ENCODE measurements around the gene SLC9A9.

Gene SLC9A9

DNA sequence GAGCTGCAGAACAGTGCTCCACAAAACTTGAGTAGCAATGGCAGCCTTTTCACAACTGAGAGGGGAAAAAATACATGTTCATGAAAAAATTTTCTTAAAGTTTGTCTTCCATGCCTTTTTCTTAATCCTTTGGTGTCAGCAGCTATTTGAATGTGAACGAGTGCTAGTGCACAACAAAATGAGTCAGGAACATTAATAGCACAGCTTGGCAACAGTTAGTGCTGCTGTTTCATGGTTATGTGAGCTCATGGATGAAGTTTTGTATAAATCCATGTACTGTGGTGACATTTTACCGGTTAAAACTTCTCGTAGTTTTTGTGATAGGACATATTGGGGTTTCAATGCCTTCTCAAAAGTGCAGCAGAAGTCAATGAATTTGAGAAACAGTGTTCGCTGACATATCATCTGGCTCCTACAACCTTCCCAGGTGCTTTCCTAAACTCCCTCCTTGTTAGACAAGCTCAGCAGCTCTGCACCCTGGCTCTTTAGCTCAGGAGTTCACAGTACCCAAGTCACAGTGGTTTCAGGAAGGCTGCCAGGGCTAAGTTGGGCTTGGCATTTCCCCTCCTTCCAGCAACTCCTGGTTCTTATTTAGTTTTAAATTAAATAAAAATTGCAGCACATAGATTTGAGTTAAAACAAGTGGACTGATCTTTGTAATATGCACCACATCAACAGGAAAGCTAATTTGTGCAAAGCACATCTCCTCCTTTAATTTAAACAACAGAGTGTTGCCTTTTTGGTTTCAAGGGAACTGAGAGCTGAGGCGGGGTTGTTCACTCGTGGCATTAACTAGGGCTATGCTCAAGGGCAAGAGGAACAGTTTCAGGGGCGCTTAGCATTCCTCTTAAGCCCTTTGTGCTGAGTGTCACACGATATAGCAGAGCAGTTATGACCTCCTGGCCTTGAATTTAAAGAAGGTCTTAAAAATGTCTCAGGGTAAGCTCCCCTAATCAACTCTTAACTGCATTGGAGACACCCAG lies 365.9 kb downstream of the SLC9A9 start:
- Histone ChIP-seq H2AFZ (ENCODE audit: low read length) (no peak overlapping the region), H3K27me3 (replicated peaks; ENCODE audit: insufficient read depth, low read length) (no peaks in the 10 kb centered on the region), H4K20me1 (ENCODE audit: insufficient read depth, low read length) (no peaks in the 10 kb centered on the region), H3F3A (ENCODE audit: insufficient read depth, low read length) (no peaks in the 10 kb centered on the region), H3K27ac (ENCODE audit: low read length) (no peak overlapping the region), H3K79me2 (ENCODE audit: low read length) (no peaks in the 10 kb centered on the region), H3K36me3 (replicated peaks; ENCODE audit: insufficient read depth, low read length) (no peaks in the 10 kb centered on the region), H3K9ac (ENCODE audit: low read length) (no peak overlapping the region), H3K4me2 (ENCODE audit: low read depth, low read length) (no peak overlapping the region), H3K4me3 (ENCODE audit: low read length) (no peak overlapping the region), H3K9me2 (replicated peaks; ENCODE audit: insufficient read depth, low read length) (no peaks in the 10 kb centered on the region), H3K9me3 (replicated peaks; ENCODE audit: insufficient read depth, low read length) (no peaks in the 10 kb centered on the region), H3K4me1 (ENCODE audit: low read length) (no peaks in the 10 kb centered on the region)
- DNase-seq: no peak
- TF ChIP-seq EZH2 (optimal IDR thresholded peaks at IDR 0.05; ENCODE audit: low read depth, low read length): no peak
- TF ChIP-seq EZH2phosphoT487 (IDR thresholded peaks at IDR 0.05; ENCODE audit: low read length): no peak
- TF ChIP-seq, protein P1, sequence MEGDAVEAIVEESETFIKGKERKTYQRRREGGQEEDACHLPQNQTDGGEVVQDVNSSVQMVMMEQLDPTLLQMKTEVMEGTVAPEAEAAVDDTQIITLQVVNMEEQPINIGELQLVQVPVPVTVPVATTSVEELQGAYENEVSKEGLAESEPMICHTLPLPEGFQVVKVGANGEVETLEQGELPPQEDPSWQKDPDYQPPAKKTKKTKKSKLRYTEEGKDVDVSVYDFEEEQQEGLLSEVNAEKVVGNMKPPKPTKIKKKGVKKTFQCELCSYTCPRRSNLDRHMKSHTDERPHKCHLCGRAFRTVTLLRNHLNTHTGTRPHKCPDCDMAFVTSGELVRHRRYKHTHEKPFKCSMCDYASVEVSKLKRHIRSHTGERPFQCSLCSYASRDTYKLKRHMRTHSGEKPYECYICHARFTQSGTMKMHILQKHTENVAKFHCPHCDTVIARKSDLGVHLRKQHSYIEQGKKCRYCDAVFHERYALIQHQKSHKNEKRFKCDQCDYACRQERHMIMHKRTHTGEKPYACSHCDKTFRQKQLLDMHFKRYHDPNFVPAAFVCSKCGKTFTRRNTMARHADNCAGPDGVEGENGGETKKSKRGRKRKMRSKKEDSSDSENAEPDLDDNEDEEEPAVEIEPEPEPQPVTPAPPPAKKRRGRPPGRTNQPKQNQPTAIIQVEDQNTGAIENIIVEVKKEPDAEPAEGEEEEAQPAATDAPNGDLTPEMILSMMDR (IDR thresholded peaks at IDR 0.05; ENCODE audit: low read length): no peak

DNA sequence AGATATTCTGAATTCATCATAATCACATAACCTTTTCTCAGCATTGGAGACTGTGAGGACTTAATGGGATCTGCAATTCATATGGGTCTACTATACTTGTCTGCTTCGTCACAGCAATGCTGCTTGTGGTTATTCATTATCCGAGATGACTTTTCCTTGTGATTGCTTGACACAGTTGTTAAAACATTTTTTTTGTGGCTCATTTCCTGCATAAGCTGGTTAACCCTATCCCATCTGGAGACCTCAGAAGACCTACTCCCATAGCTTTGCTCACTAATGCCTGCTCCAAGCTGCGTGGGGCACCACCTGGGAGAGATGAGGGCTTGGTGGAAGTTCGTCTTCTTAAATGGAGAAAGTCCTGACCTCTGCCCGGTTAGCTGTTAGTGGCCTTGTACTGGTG lies 367.9 kb downstream of the SLC9A9 start:
- Histone ChIP-seq H3K79me2 (ENCODE audit: low read length) (no peaks in the 10 kb centered on the region), H3K9ac (ENCODE audit: low read length) (no peak overlapping the region), H3K9me2 (replicated peaks; ENCODE audit: insufficient read depth, low read length) (no peaks in the 10 kb centered on the region), H3F3A (ENCODE audit: insufficient read depth, low read length) (no peaks in the 10 kb centered on the region), H3K4me3 (ENCODE audit: low read length) (no peak overlapping the region), H3K27me3 (replicated peaks; ENCODE audit: insufficient read depth, low read length) (no peaks in the 10 kb centered on the region), H3K4me2 (ENCODE audit: low read depth, low read length) (no peak overlapping the region), H3K4me1 (ENCODE audit: low read length) (no peaks in the 10 kb centered on the region), H2AFZ (ENCODE audit: low read length) (no peak overlapping the region), H3K9me3 (replicated peaks; ENCODE audit: insufficient read depth, low read length) (no peaks in the 10 kb centered on the region), H4K20me1 (ENCODE audit: insufficient read depth, low read length) (no peaks in the 10 kb centered on the region), H3K36me3 (replicated peaks; ENCODE audit: insufficient read depth, low read length) (no peaks in the 10 kb centered on the region), H3K27ac (ENCODE audit: low read length) (no peak overlapping the region)
- no peak for DNase-seq
- TF ChIP-seq EZH2 (optimal IDR thresholded peaks at IDR 0.05; ENCODE audit: low read depth, low read length): no peak

DNA sequence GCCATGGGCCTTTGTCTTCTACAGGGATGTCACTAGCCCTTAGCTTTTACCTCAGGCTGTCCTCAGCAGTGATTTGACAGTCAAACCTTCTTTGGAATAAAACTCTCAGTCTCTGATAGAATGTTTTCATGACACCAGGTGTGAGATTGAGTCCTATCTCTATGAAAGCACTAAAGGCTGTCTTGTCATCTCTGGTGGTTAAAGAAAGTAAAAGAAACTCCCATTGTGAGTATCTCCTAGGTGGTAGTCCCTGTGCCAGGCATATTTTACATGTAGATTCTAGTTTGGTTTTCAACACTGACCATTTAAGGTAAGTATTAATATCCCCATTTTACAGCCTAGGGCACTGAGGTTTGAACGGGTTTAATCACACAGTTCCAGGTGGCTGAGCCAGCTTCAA lies 368.5 kb downstream of the SLC9A9 start:
- H3F3A ChIP-seq (ENCODE audit: insufficient read depth, low read length): no peaks in the 10 kb centered on the region
- H3K4me3 ChIP-seq (ENCODE audit: low read length): no peak overlapping the region
- H3K27ac ChIP-seq (ENCODE audit: low read length): no peak overlapping the region

More for the DNA sequence above, 368.5 kb downstream of the SLC9A9 start:
- no peaks in the 10 kb centered on the region for H3K9me2 ChIP-seq (replicated peaks; ENCODE audit: insufficient read depth, low read length)
- no peak for DNase-seq
- no peak for TF ChIP-seq EZH2 (optimal IDR thresholded peaks at IDR 0.05; ENCODE audit: low read depth, low read length)
- TF ChIP-seq, protein P1 (IDR thresholded peaks at IDR 0.05; ENCODE audit: low read length): no peak
- no peak for TF ChIP-seq EZH2phosphoT487 (IDR thresholded peaks at IDR 0.05; ENCODE audit: low read length)
- no peaks in the 10 kb centered on the region for H3K9me3 ChIP-seq (replicated peaks; ENCODE audit: insufficient read depth, low read length)
- H3K4me2 ChIP-seq (ENCODE audit: low read depth, low read length): no peak overlapping the region
- no peak overlapping the region for H3K9ac ChIP-seq (ENCODE audit: low read length)
- H3K27me3 ChIP-seq (replicated peaks; ENCODE audit: insufficient read depth, low read length): no peaks in the 10 kb centered on the region
- H3K4me1 ChIP-seq (ENCODE audit: low read length): no peaks in the 10 kb centered on the region
- H3K36me3 ChIP-seq (replicated peaks; ENCODE audit: insufficient read depth, low read length): no peaks in the 10 kb centered on the region
- H3K79me2 ChIP-seq (ENCODE audit: low read length): no peaks in the 10 kb centered on the region
- no peaks in the 10 kb centered on the region for H4K20me1 ChIP-seq (ENCODE audit: insufficient read depth, low read length)
- H2AFZ ChIP-seq (ENCODE audit: low read length): no peak overlapping the region
